IMR-90 (cell line): Measurements from ENCODE around the gene MAPK13. TPM values are rescaled to one million over a fixed set of nuclear protein-coding genes. Genes with fewer than 3 reads are reported as not detected.
A peak's percentile ranks its signal among the peaks of the same experiment; 100 is the strongest.

Experiments
- ATAC-seq: fragments of 200-7000 bp; cut with Tn5 transposase; 2 replicates; pipeline ENCODE4 v1.9.1; 2020; ENCODE audit warnings: low read depth, mild to moderate bottlenecking, moderate library complexity
- BruUV-seq: library from RNA; stranded (reverse); fragments of 400-500 nt; replicated peaks from 2 replicates; lab custom pipeline; 2021; lab: Mats Ljungman, UMichigan
- CTCF ChIA-PET: fragments of 300-600 bp; formaldehyde crosslinking; extraction: SDS; loops from one replicate; lab custom pipeline; 2021; ENCODE audit warnings: antibody characterized with exemption; lab: Yijun Ruan, JAX
- POLR2A ChIA-PET: fragments of 300-600 bp; sonication (Branson Sonifier 250); formaldehyde crosslinking; loops from one replicate; lab custom pipeline; 2022; ENCODE audit warnings: antibody characterized with exemption; ENCODE audit not compliant: unreplicated experiment; lab: Charles Lee
- DNase-seq: peaks from one replicate; pipeline ENCODE4 v3.0.0; 2013
- H2AFZ ChIP-seq: replicated peaks from 2 replicates; pipeline ENCODE3; 2013; ENCODE audit warnings: low read length, mild to moderate bottlenecking; ENCODE audit not compliant: poor library complexity
- H2AK5ac ChIP-seq: 2 replicates; pipeline ENCODE4 v1.6.1; 2013; ENCODE audit warnings: low read depth, low read length, inconsistent platforms
- H2AK9ac ChIP-seq: replicated peaks from 2 replicates; pipeline ENCODE3; 2013; ENCODE audit warnings: mild to moderate bottlenecking, low read depth, low read length, moderate library complexity; ENCODE audit not compliant: poor library complexity
- H2BK120ac ChIP-seq: 2 replicates; pipeline ENCODE4 v1.6.1; 2013; ENCODE audit warnings: low read depth, low read length, inconsistent platforms
- H2BK15ac ChIP-seq: 3 replicates; pipeline ENCODE4 v1.6.1; 2013; ENCODE audit warnings: low read depth, low read length, inconsistent platforms
- H2BK20ac ChIP-seq: 2 replicates; pipeline ENCODE4 v1.6.1; 2013; ENCODE audit warnings: low read depth, mild to moderate bottlenecking, inconsistent platforms, low read length, moderate library complexity
- H2BK5ac ChIP-seq: 2 replicates; pipeline ENCODE4 v1.6.1; 2013; ENCODE audit warnings: mild to moderate bottlenecking, low read depth, low read length, inconsistent platforms; ENCODE audit not compliant: poor library complexity, severe bottlenecking
- H3K14ac ChIP-seq: replicated peaks from 2 replicates; pipeline ENCODE4 v1.6.1; 2013; ENCODE audit warnings: low read depth, low read length, inconsistent platforms
- H3K18ac ChIP-seq: 2 replicates; pipeline ENCODE4 v1.6.1; 2013; ENCODE audit warnings: low read depth, low read length, control low read depth
- H3K23ac ChIP-seq: 2 replicates; pipeline ENCODE4 v1.6.1; 2013; ENCODE audit warnings: low read depth, low read length, inconsistent platforms
- H3K27ac ChIP-seq: 2 replicates; pipeline ENCODE4 v1.5.1; 2013; ENCODE audit warnings: mild to moderate bottlenecking, control low read depth, low read length; ENCODE audit not compliant: insufficient read depth
- H3K27me3 ChIP-seq: 2 replicates; pipeline ENCODE4 v1.6.1; 2013; ENCODE audit warnings: low read length; ENCODE audit not compliant: control insufficient read depth, insufficient read depth
- H3K36me3 ChIP-seq: 2 replicates; pipeline ENCODE4 v1.6.1; 2013; ENCODE audit warnings: low read length, mixed read lengths; ENCODE audit not compliant: control insufficient read depth, insufficient read depth
- H3K4ac ChIP-seq: 2 replicates; pipeline ENCODE4 v1.6.1; 2013; ENCODE audit warnings: low read depth, low read length, inconsistent platforms
- H3K4me1 ChIP-seq: 2 replicates; pipeline ENCODE4 v1.6.1; 2013; ENCODE audit warnings: low read length, mixed read lengths; ENCODE audit not compliant: control insufficient read depth, insufficient read depth
- H3K4me2 ChIP-seq: 2 replicates; pipeline ENCODE4 v1.6.1; 2013; ENCODE audit warnings: low read depth, mild to moderate bottlenecking, control low read depth, low read length, moderate library complexity
- H3K4me3 ChIP-seq: 2 replicates; pipeline ENCODE4 v1.5.1; 2013; ENCODE audit warnings: low read depth, mild to moderate bottlenecking, control low read depth, low read length, moderate library complexity; ENCODE audit not compliant: insufficient read depth
- H3K56ac ChIP-seq: 2 replicates; pipeline ENCODE4 v1.6.1; 2013; ENCODE audit warnings: low read length, inconsistent platforms; ENCODE audit not compliant: insufficient read depth; ENCODE audit errors: extremely low read depth
- H3K79me1 ChIP-seq, 2 experiments: 2 replicates each; pipeline ENCODE4 v1.6.1; 2013; ENCODE audit warnings: low read length in 2 of 2, inconsistent platforms in 1 of 2, low read depth in 1 of 2
- H3K9ac ChIP-seq: 2 replicates; pipeline ENCODE4 v1.6.1; 2013; ENCODE audit warnings: low read depth, low read length, control low read depth
- H3K9me1 ChIP-seq: 2 replicates; pipeline ENCODE4 v1.6.1; 2013; ENCODE audit warnings: low read length, inconsistent platforms; ENCODE audit not compliant: insufficient read depth
- H3K9me3 ChIP-seq: 2 replicates; pipeline ENCODE4 v1.6.1; 2013; ENCODE audit warnings: low read length; ENCODE audit not compliant: control insufficient read depth, insufficient read depth
- H4K20me1 ChIP-seq: 2 replicates; pipeline ENCODE4 v1.6.1; 2013; ENCODE audit warnings: low read length, inconsistent platforms; ENCODE audit not compliant: insufficient read depth
- H4K5ac ChIP-seq: 2 replicates; pipeline ENCODE4 v1.6.1; 2013; ENCODE audit warnings: mild to moderate bottlenecking, low read depth, low read length, control low read depth
- H4K8ac ChIP-seq, 2 experiments: 2 replicates each; pipeline ENCODE4 v1.6.1; 2013; ENCODE audit warnings: low read depth in 2 of 2, low read length in 2 of 2, control low read depth in 1 of 2, inconsistent platforms in 1 of 2
- H4K91ac ChIP-seq: 2 replicates; pipeline ENCODE4 v1.6.1; 2013; ENCODE audit warnings: low read depth, low read length, inconsistent platforms; ENCODE audit not compliant: insufficient read depth
- CHD1 ChIP-seq: IDR thresholded peaks from 2 replicates; pipeline ENCODE4 v1.6.1; 2012; ENCODE audit warnings: low read depth, low read length, improper control_type of control experiment
- POLR2A ChIP-seq: IDR thresholded peaks from 2 replicates; pipeline ENCODE4 v1.6.1; 2012; ENCODE audit warnings: mild to moderate bottlenecking, low read depth, low read length
- RFX5 ChIP-seq: IDR thresholded peaks from 2 replicates; pipeline ENCODE4 v1.8.0; 2012; ENCODE audit warnings: low read depth, mild to moderate bottlenecking, low read length, moderate library complexity
- WGBS, 2 experiments: methylation state at CpG; one replicate each; pipeline versions ENCODE4 v1.1.5 to v1.1.7; 2013; ENCODE audit warnings: missing lambda C conversion rate in 2 of 2; ENCODE audit not compliant: insufficient read length in 1 of 2; ENCODE audit errors: extremely low coverage in 2 of 2; 5-methylcytosine and 5-hydroxymethylcytosine counted together
- dilution Hi-C: fragments of 300-500 bp; cut with HindIII; formaldehyde crosslinking; loops from one replicate; pipeline ENCODE4 v1.14.3; 2018; ENCODE audit warnings: low sequenced_read_pairs; ENCODE audit not compliant: unreplicated experiment
- in situ Hi-C: fragments of 300-500 bp; cut with MboI; formaldehyde crosslinking; loops from 3 replicates; pipeline ENCODE4 v1.14.3; 2019; ENCODE audit warnings: low sequenced_read_pairs, inconsistent platforms, mixed read lengths
- intact Hi-C: fragments of 100-400 bp; cut with micrococcal nuclease; formaldehyde crosslinking; loops from 2 replicates; pipeline ENCODE4 v1.10.0; 2022
- polyA plus RNA-seq, 3 experiments: library from polyadenylated mRNA; depleted of rRNA; stranded (reverse); fragments of >200 nt; gene quantifications; 2 replicates each; pipeline ENCODE4 v1.2.3, GENCODE V29; 2012; ENCODE audit warnings: low replicate concordance in 1 of 3
- total RNA-seq: library from RNA; depleted of rRNA; stranded (reverse); fragments of >200 nt; gene quantifications from 2 replicates; pipeline ENCODE4 v1.2.3, GENCODE V29; 2012

The MAPK13 gene
- total and polyA plus RNA-seq, 2 of the 4 experiments (the other 2 are of a cell fraction): 2.0 to 2.9 TPM

- ATAC-seq (no peak), DNase-seq (no peak)
- intact Hi-C loops (loop anchor here (1.0 to 2.0 kb wide), 2 partner anchors 74 to 238 kb away; partner anchors contain the start of gene BRPF3), in situ Hi-C loops (loop anchor here (5.0 kb wide), 1 partner anchor 80 kb away; no protein-coding TSS in a partner anchor), dilution Hi-C loops (no loop called here)
- no peak overlapping the region for H3K4me2 ChIP-seq
- no peak overlapping the region for H3K14ac ChIP-seq
- H3K9me1 ChIP-seq: peaks cover 22% of the 10 kb centered on the region
- peak overlapping the region; percentile 36; the same call in 1 of the 2 replicates for H3K4ac ChIP-seq
- H3K4me3 ChIP-seq: no peak overlapping the region
- H3K9me3 ChIP-seq: no peaks in the 10 kb centered on the region
- no peaks in the 10 kb centered on the region for H3K27me3 ChIP-seq
- peaks cover 2% of the 10 kb centered on the region; the same call in 1 of the 2 replicates for H3K36me3 ChIP-seq
- H2AK5ac ChIP-seq: peak overlapping the region; percentile 21
- no peak overlapping the region for H2BK20ac ChIP-seq
- no peak overlapping the region for H4K5ac ChIP-seq
- no peak overlapping the region for H3K56ac ChIP-seq
- H3K27ac ChIP-seq: no peak overlapping the region
- no peak overlapping the region for H2AFZ ChIP-seq
- H4K91ac ChIP-seq: no peak overlapping the region
- BruUV-seq: no TSS peak
- H3K4me1 ChIP-seq: peaks cover 18% of the 10 kb centered on the region
- ChIA-PET POLR2A (no interaction called here), CTCF (no interaction called here)
- H3K79me1 ChIP-seq: peaks cover 0 to 2% of the 10 kb centered on the region in 2 experiments; a peak in 1 of 4 replicates
- no peak overlapping the region for H2BK5ac ChIP-seq
- peak overlapping the region; percentile 75 for H2AK9ac ChIP-seq
- H4K20me1 ChIP-seq: no peaks in the 10 kb centered on the region
- TF ChIP-seq RFX5 (no peak), POLR2A (no peak), CHD1 (no peak)
- no peak overlapping the region for H2BK120ac ChIP-seq
- no peak overlapping the region for H3K9ac ChIP-seq
- 93% methylated on average over 3 of the region's 11 CpGs; no CpG with 5 or more reads in 1 of the 2 experiments for WGBS, 2 experiments
- H2BK15ac ChIP-seq: no peak overlapping the region; the same call in 2 of the 3 replicates
- no peak overlapping the region for H4K8ac ChIP-seq
- H3K18ac ChIP-seq: no peak overlapping the region
- H3K23ac ChIP-seq: 0 out of 2 replicates have a peak overlapping the region, but pooled peaks have one; percentile 20
These were observed 7.6 kb upstream of the MAPK13 start for GRCh38 chr6:36122495-36123269.
